Loucy (cell line): ENCODE results near the gene IQCN.

Source experiments
- H2AFZ ChIP-seq: fragments of 200-600 bp; sonication (generic); 2 replicates; pipeline ENCODE4 v1.6.0; 2016; ENCODE audit warnings: antibody characterized with exemption, mild to moderate bottlenecking, low read length, moderate library complexity
- H3F3A ChIP-seq: fragments of 200-600 bp; 2 replicates; pipeline ENCODE4 v1.6.0; 2016; ENCODE audit warnings: antibody characterized with exemption, low read depth, mild to moderate bottlenecking
- H3K27me3 ChIP-seq: fragments of 200-600 bp; sonication (generic); 2 replicates; pipeline ENCODE4 v1.6.1; 2014; ENCODE audit warnings: low read length, mild to moderate bottlenecking; ENCODE audit not compliant: insufficient read depth, poor library complexity, severe bottlenecking
- H3K36me3 ChIP-seq: fragments of 200-600 bp; sonication (generic); 2 replicates; pipeline ENCODE4 v1.6.1; 2016; ENCODE audit warnings: low read length; ENCODE audit not compliant: insufficient read depth
- H3K4me1 ChIP-seq: fragments of 200-600 bp; sonication (generic); 2 replicates; pipeline ENCODE4 v1.5.1; 2014; ENCODE audit warnings: low read length, mild to moderate bottlenecking; ENCODE audit not compliant: insufficient read depth, poor library complexity, severe bottlenecking
- H3K4me2 ChIP-seq: fragments of 200-600 bp; sonication (generic); 2 replicates; pipeline ENCODE4 v1.6.0; 2014; ENCODE audit warnings: antibody characterized with exemption, low read length, low read depth, mild to moderate bottlenecking; ENCODE audit not compliant: poor library complexity, severe bottlenecking
- H3K4me3 ChIP-seq: fragments of 200-600 bp; sonication (generic); 2 replicates; pipeline ENCODE4 v1.5.1; 2014; ENCODE audit warnings: low read length, mild to moderate bottlenecking, mixed read lengths; ENCODE audit not compliant: poor library complexity, severe bottlenecking
- H3K79me2 ChIP-seq: fragments of 200-600 bp; sonication (generic); 2 replicates; pipeline ENCODE4 v1.6.1; 2014; ENCODE audit warnings: low read length; ENCODE audit not compliant: insufficient read depth
- H3K9ac ChIP-seq: fragments of 200-600 bp; sonication (generic); 2 replicates; pipeline ENCODE4 v1.6.0; 2014; ENCODE audit warnings: mild to moderate bottlenecking, low read depth, low read length, moderate library complexity; ENCODE audit not compliant: poor library complexity, severe bottlenecking
- H3K9me2 ChIP-seq: fragments of 200-600 bp; sonication (generic); replicated peaks from 2 replicates; pipeline ENCODE4 v1.6.1; 2016; ENCODE audit warnings: low read depth, low read length, mixed read lengths
- H3K9me3 ChIP-seq: fragments of 200-600 bp; sonication (generic); 2 replicates; pipeline ENCODE4 v1.6.1; 2014; ENCODE audit warnings: mild to moderate bottlenecking, antibody characterized with exemption, low read length, low read depth; ENCODE audit not compliant: insufficient read depth
- H4K20me1 ChIP-seq: fragments of 200-600 bp; sonication (generic); 2 replicates; pipeline ENCODE4 v1.6.0; 2014; ENCODE audit warnings: antibody characterized with exemption, low read length, mild to moderate bottlenecking; ENCODE audit not compliant: insufficient read depth, poor library complexity, severe bottlenecking
- CTCF ChIP-seq: fragments of 200-600 bp; sonication (generic); conservative IDR thresholded peaks from 2 replicates; pipeline ENCODE4 v1.5.1; 2014; ENCODE audit warnings: mild to moderate bottlenecking, antibody characterized with exemption, low read length
- EZH2phosphoT487 ChIP-seq: fragments of 200-600 bp; IDR thresholded peaks from 2 replicates; pipeline ENCODE4 v1.6.1; 2018; ENCODE audit warnings: antibody characterized with exemption, mild to moderate bottlenecking, moderate library complexity, borderline replicate concordance

The IQCN gene

GRCh38 chr19:18208098-18208951, 65.9 kb downstream of the IQCN start:
- H2AFZ ChIP-seq = no peak overlapping the region
- no peak overlapping the region for H3K4me2 ChIP-seq
- no peak overlapping the region for H3K4me3 ChIP-seq
- no peak overlapping the region for H3K9ac ChIP-seq
- H3F3A ChIP-seq = no peaks in the 10 kb centered on the region; the same call in 1 of the 2 replicates
- no peaks in the 10 kb centered on the region for H3K9me2 ChIP-seq
- H4K20me1 ChIP-seq = no peaks in the 10 kb centered on the region
- TF ChIP-seq EZH2phosphoT487 = no peak
- peak; percentile 65 for TF ChIP-seq CTCF
- peaks cover 12% of the 10 kb centered on the region for H3K4me1 ChIP-seq
- H3K27me3 ChIP-seq = no peaks in the 10 kb centered on the region
- no peaks in the 10 kb centered on the region for H3K36me3 ChIP-seq
- H3K79me2 ChIP-seq = no peaks in the 10 kb centered on the region; the same call in 1 of the 2 replicates
- no peaks in the 10 kb centered on the region for H3K9me3 ChIP-seq
